GM12878 (cell line): Measurements from ENCODE around the gene AFAP1.

Experiments
- CTCF ChIP-seq, 3 experiments: IDR thresholded peaks in 2 of 3; conservative IDR thresholded peaks in 1 of 3; 2 replicates each; pipeline ENCODE4 v1.5.1; 2011; ENCODE audit warnings: low read depth in 3 of 3, low read length in 3 of 3, mild to moderate bottlenecking in 3 of 3, control low read depth in 2 of 3, moderate library complexity in 2 of 3, inconsistent platforms in 1 of 3, mixed read lengths in 1 of 3; ENCODE audit not compliant: control insufficient read depth in 2 of 3, insufficient read depth in 1 of 3; ENCODE audit errors: extremely low read depth in 1 of 3
- EZH2 ChIP-seq: IDR thresholded peaks from 2 replicates; pipeline ENCODE4 v1.6.1; 2012; ENCODE audit warnings: low read depth, mild to moderate bottlenecking, control low read depth, inconsistent platforms, low read length, borderline replicate concordance; ENCODE audit not compliant: control insufficient read depth
- FOXM1 ChIP-seq: IDR thresholded peaks from 2 replicates; pipeline ENCODE4 v1.6.1; 2012; ENCODE audit warnings: low read depth, mild to moderate bottlenecking, inconsistent platforms, low read length, moderate library complexity
- HSF1 ChIP-seq: fragments of 150-350 bp; IDR thresholded peaks from 2 replicates; pipeline ENCODE4 v1.6.1; 2014; ENCODE audit warnings: mild to moderate bottlenecking, low read depth, low read length
- SUZ12 ChIP-seq: fragments of 200-600 bp; sonication (generic); IDR thresholded peaks from one replicate; pipeline ENCODE4 v1.6.1; 2018; ENCODE audit warnings: antibody characterized with exemption, mild to moderate bottlenecking; ENCODE audit not compliant: unreplicated experiment
- TF ChIP-seq, protein P1 (sequence below): fragments of 450-650 bp; IDR thresholded peaks from 2 replicates; pipeline ENCODE4 v1.6.1; 2018; ENCODE audit warnings: borderline replicate concordance, mild to moderate bottlenecking; ENCODE audit not compliant: partially characterized antibody

DNA sequence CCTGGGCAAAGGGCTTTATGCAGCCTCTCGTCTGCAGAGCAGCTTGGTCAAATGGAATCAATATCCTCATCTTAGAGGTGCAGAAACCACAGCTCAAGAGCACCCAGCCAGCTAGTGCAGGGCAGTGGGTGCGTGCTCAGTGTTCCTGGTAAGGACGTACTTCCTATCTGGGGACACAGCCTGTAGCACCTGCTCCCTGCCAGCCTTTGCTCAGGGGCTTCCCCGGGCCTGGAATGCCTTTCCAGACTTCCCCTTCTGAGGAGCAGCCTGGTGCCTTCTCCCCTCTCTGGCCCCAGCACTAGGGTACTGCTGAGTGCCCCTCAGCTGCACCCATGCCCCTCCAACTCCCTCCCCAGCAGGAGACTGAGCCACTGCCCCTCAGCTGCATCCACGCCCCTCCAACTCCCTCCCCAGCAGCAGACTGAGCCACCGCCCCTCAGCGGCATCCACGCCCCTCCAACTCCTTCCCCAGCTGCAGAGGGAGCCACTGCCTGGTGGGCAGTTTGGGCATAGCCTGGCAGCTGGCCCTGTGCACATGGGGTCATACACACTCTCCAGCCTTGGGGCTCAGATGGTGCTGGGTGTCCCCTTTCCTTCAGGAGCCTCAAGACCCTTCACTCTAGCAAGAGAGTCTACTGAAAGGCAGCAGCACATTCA lies 42.2 kb upstream of the AFAP1 start:
- TF ChIP-seq SUZ12, result no peak
- TF ChIP-seq, protein P1, sequence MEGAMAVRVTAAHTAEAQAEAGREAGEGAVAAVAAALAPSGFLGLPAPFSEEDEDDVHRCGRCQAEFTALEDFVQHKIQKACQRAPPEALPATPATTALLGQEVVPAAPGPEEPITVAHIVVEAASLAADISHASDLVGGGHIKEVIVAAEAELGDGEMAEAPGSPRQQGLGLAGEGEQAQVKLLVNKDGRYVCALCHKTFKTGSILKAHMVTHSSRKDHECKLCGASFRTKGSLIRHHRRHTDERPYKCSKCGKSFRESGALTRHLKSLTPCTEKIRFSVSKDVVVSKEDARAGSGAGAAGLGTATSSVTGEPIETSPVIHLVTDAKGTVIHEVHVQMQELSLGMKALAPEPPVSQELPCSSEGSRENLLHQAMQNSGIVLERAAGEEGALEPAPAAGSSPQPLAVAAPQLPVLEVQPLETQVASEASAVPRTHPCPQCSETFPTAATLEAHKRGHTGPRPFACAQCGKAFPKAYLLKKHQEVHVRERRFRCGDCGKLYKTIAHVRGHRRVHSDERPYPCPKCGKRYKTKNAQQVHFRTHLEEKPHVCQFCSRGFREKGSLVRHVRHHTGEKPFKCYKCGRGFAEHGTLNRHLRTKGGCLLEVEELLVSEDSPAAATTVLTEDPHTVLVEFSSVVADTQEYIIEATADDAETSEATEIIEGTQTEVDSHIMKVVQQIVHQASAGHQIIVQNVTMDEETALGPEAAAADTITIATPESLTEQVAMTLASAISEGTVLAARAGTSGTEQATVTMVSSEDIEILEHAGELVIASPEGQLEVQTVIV, result no peak
- TF ChIP-seq FOXM1, result no peak
- no peak for TF ChIP-seq CTCF (IDR thresholded peaks at IDR 0.05 in 2 of 3, conservative IDR thresholded peaks at IDR 0.05 in 1 of 3; ENCODE audit: control insufficient read depth in 2 of 3, extremely low read depth in 1 of 3, insufficient read depth in 1 of 3, low read depth in 3 of 3, low read length in 3 of 3)
- no peak for TF ChIP-seq EZH2
- TF ChIP-seq HSF1, result no peak
